Stimulated activated CD8-positive, alpha-beta memory T cell treated with anti-CD3 and anti-CD28 coated beads, Interleukin-7, amount 100 ng/mL, for 1 hour (primary cell): Measurements from ENCODE around the gene APOA5.

Experiments
- DNase-seq, 2 donors: peaks; one replicate each; pipeline ENCODE4 v3.0.0-alpha.2; 2020; ENCODE audit warnings: low read depth in 2 of 2

The APOA5 gene

GRCh38 chr11:116800610-116801009, 8.9 kb upstream of the APOA5 start:
- no peak for DNase-seq

GRCh38 chr11:116798368-116798767, 6.7 kb upstream of the APOA5 start:
- DNase-seq, result no peak

- no peak for DNase-seq
These were observed 6.1 kb upstream of the APOA5 start for GRCh38 chr11:116797816-116798215.

GRCh38 chr11:116796548-116796947, 4.9 kb upstream of the APOA5 start:
- no peak for DNase-seq

GRCh38 chr11:116794851-116795250, 3.2 kb upstream of the APOA5 start:
- no peak for DNase-seq

DNA sequence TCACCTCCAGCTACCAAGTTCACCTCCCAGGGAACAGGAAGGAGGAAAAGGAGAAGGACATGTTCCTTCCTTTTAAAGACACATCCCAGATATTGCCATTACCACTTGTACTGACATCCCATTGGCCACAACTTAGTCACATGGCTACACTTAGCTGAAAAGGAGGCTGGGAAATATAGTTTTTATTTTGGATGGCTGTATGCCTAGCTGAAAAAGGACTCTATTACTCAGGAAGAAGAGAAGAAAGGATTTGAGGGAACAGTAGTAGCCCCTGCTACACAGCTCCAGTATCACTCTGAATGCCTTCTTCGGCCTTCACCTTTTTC, 2.1 kb upstream of the APOA5 start:
- DNase-seq, result no peak

DNA sequence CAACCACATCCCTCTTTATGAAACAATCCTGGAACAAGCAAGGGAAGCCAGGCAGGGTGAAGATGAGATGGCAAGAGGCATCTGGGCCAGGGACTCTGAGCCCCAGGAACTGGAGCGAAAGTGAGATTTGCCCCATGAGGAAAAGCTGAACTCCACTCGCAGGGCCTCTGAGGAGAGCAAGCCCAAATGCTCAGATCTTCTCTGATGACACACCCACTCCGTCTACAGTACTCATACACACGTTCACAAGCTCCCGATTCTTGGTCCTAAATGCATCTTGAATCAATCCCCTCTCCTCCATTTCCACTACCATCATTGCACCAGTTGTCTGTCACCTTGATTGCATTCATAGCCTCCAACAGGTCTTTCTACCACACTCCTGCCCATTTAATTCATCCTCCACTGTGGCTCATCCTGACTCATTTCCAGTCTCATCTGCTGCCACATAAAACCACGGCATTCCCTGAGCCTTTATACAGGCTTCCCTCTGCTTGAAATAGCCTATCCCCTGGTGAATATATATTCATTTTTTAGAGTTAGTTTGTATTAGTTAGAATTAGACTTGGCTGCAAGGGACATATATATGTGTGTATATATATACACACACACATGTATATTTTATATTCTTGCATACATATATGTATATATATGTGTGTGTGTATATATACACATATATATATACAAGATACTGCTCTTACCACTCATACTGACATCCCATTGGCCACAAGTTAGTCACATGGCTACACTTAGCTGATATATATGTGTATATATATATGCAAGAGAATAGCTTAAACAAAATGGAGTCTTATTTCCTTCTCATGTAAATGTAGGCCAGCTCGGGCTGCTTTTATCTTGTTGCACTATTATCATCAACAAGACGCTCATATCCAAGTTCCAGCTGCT, 1.4 kb upstream of the APOA5 start:
- DNase-seq, result no peak

DNA sequence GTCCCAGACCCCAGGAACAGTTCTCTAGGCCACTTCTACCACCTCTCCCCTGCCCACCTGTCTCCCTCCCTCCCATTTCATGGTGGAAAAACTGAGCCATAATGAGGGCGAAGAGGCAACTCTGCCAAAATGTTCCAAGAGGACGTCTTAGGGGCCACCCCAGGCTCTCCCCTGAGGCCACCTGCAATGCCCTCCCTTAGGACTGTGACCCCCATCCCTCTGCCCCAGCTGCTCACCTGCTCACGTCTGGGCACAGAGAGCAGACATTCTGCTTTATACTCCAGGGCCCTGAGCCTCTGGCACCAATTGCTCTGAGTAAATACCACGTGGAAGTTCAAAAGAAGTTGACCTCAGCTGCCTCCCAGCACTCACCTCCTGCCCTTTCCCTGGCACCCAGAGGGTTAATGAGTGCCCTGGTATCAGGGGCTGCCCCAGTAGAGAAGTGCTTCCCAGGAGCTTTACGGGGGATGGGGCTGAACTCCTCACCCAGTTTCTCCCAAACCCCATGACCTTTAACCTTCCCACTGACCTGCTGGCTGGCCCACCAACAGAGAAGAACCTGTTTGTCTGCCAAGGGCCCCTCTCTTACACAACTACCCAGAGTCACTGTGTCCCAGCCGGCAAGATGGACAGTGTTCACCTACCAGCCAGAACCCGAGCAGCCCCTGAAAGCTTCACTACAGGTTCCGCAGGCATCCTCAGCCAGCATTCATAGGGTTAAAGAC, 627 bp upstream of the APOA5 start:
- DNase-seq, result no peak

DNA sequence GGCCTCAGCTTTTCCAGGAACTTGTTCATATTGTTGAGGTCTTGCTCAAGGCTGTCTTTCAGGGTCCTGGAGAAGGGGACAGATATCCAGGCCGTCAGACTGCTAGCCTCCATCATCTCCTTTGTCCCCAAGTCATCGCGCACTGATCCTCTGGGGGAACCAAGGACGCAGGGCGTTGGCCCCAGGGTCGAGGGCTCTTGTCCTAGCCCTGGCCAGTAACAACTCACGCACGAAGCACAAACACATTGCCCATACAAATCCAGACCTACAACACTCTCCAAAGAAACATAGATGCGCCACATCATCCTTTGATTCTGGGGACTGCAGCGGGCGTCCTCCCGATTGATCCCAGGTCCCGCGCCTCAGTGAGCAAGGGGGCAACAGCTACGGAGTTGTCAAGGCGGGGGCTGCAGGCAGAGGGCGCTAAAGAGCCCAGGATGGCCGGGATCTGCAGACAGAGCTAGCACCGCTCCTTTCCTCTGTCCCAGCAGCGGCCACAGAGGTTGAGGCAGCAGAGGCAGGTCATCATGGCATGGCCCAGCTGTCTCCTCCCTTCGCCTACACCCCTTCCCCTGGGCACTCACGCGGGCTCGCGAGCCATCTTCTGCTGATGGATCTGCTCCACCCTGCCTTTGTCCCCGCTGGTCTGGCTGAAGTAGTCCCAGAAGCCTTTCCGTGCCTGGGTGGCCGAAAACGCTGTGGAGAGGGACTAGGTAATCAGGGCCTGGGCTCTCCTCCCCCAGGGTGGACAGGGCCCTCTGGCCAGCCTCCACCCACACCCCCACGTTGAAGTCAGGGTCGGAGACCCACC, 472 bp downstream of the APOA5 start:
- DNase-seq, result peak; percentile 55 to 59

DNA sequence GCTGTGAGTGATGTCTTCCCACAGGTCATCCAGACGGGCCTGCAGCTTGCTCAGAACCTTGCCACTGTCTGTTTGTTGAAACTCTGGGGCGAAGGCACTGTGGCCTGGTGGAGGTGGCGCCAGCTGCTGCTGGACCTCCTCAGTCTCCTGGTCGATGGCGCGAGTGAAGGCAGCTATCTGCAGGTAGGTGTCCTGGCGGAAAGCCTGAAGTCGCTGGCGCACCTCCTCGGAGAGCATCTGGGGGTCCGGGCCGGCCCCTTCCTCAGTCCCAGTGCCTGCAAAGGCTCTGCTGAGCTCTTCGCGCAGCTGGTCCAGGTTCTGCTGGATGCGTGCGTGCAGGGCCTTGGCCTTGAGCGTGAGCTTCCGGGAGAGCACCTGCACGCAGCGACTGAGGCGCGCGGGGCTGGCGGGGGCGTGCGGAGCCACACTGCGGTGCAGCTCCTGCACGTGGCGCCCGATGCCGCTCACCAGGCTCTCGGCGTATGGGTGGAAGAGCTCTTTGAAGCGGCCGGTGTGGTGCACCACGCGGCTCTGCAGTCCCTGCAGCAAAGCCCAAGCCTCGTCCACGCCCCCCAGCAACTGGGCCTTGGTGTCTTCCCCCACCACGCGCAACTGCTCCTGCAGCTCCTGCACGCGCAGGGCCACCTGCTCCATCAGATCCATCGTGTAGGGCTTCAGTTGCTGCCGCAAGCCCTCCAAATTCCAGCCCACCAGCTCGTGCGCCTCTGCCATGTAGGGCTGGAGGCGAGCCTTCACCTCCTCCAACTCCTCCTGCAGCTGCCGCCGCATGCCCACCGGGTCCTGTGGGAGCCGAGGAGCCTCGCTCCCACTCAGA, 1.3 kb downstream of the APOA5 start:
- DNase-seq, result no peak

DNA sequence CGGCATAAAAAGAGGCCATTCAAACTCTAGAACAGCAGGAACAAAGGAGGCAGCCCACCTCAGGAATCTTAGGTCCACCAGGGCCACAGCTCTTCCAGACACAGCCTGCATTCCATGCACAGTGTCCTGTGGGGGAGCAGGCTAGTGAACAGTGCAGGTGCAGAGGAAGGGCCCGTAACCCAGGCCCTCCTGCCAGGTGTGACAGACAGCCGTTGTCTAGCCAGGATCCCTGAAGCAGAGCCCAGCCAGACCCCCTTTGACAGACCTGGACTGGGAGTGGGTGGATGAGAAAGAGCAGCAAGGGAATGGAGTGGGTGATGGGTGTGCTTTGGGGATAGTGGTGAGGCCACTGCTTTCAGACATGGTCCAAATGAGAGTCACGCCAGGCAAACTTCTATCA, 2.7 kb downstream of the APOA5 start:
- no peak for DNase-seq

GRCh38 chr11:116788534-116788933, 3.1 kb downstream of the APOA5 start:
- no peak for DNase-seq

DNA sequence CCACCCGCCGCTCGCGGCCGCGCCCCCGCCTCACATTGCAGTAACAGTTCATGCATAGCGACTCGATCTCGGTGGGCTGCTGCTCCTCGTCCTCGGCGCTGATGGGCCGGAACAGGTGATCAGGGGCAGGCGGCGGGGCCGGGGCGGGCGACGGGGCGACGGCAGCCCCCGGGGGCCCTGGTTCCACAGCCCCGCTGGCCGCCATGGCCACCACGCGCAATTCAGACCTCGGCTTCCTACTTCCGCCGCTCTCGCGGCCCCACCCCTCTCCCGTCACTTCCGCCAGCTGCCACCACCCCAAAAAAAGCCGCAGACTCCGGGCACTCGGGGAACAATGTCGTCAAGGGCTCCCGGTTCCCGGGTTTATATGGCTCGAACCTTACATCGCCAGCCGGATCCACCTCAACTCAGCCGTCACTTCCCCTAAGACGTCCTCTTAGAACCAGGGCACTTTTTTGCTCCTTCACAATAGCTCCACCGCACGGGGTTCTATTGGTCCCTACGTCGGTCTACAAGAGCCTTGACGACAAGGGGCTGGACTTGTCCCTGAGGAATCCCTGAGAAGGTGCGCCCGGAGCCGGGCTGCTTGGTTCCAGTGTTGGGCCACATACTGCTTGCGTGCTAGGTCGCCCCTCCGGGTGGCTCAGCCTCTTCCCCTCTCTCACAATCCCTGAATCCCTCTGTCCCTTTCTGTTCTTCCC, 3.7 kb downstream of the APOA5 start, which contains the start of gene ZPR1:
TSS of gene ZPR1 (minus strand) at position 238 of the 701 bp plus-strand sequence. CDS start at position 205, 33 bp downstream.
- DNase-seq, result peak; percentile 72 to 74

- no peak for DNase-seq
These were observed 4.3 kb downstream of the APOA5 start for GRCh38 chr11:116787436-116787785.

DNA sequence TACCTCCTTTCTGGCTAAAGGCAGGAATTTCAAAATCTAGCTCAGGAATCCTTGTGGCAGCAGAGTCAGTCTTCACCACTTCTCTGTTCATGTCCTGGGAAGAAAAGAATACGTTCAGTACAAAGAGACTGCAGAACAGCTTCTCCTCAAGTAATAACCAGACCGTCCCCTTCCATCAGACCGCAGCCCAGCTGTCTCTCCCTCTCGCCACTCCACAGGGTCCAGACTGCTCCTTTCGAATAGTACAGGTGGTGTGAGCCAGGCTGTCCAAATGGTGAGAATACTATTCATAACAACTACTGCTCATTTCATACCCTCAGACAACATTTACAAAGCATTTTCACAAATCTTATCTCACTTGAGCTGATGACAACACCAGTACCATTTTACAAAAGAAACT, 4.7 kb downstream of the APOA5 start:
- no peak for DNase-seq

DNA sequence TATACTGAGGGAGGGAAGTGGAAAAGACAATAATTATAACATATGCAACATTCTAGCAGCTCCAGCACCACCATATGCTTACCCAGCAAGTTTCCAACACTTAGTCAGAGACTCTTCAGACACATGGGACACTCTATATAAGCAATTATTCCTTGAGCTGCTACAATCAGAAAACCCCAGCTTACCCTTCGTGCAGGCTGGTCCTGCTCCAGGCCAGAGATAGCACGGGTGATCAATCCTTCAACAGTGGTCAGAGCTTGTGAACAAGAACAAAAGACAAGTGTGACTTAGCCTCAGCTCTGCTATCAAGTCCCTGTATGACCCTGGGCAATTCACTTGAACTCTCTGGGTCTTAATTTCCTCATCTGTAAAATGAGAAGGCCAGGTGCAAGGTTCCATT, 5.4 kb downstream of the APOA5 start:
- DNase-seq, result no peak

- DNase-seq, result no peak
These were observed 9.0 kb downstream of the APOA5 start for GRCh38 chr11:116782728-116783127.

- no peak for DNase-seq
These were observed 13.1 kb downstream of the APOA5 start for GRCh38 chr11:116778556-116778955.

DNA sequence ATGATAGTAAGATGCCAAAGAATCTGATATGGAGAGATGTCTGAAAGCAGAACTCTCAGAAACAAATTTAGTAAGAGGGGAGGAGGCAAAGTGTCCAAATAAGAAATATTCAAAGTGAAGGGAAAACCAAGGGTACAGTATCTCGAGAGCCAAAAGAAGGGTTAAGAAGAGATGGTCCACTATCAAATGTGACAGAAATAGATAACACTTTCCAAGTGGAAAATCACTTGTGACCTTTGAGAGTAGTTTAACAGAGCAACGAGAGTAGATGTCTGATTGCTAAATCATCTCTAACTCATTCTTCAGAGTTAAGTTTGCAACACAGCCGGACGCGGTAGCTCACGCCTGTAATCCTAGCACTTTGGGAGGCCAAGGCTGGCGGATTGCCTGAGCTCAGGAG, 14.6 kb downstream of the APOA5 start:
- no peak for DNase-seq

DNA sequence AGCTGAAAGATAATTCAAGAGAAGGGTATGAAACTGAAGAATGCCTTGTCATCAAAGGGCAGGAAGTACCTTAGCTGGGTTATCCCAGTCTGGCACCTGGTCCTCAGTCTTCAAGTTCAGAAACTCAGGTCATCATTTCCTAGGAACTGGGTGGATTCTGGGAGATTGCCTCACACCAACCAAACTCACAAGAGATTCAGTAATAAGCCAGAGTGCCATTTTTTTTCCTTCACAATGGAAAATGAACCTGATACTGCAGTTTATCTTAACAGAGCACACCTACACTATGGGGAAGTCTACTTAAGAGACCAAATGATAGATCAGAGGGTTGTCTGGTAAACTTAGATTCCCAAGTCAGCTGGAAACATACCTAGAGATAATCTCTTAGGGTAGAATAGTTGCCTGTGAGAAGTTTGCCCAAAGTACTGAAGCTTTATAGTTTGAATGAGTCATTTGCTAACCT, 15.1 kb downstream of the APOA5 start:
- DNase-seq, result no peak

GRCh38 chr11:116775975-116776374, 15.7 kb downstream of the APOA5 start:
- DNase-seq, result no peak
